SK-N-SH treated with all-trans-retinoic acid at 6 μM for 48 hours (cell line): ENCODE measurements around the gene ETV6.

Experiments used
- ATAC-seq: fragments of 200-7000 bp; cut with Tn5 transposase; 3 replicates; pipeline ENCODE4 v1.9.1; 2020; ENCODE audit warnings: mild to moderate bottlenecking, moderate library complexity
- ARNTL ChIP-seq: fragments of 450-650 bp; formaldehyde crosslinking; IDR thresholded peaks from 2 replicates; pipeline ENCODE4 v1.5.0; 2020; ENCODE audit warnings: low read depth, mild to moderate bottlenecking, moderate library complexity, borderline replicate concordance
- BACH2 ChIP-seq: fragments of 250-450 bp; sonication (Bioruptor Pico); IDR thresholded peaks from 2 replicates; pipeline ENCODE4 v1.9.0; 2021; ENCODE audit warnings: mild to moderate bottlenecking, borderline replicate concordance
- CREB5 ChIP-seq: fragments of 250-450 bp; sonication (Bioruptor Pico); IDR thresholded peaks from 2 replicates; pipeline ENCODE4 v1.5.1; 2020; ENCODE audit warnings: low read depth, mild to moderate bottlenecking, moderate library complexity
- CSDC2 ChIP-seq: fragments of 250-450 bp; sonication (Bioruptor Pico); IDR thresholded peaks from 2 replicates; pipeline ENCODE4 v1.5.0; 2020; ENCODE audit warnings: mild to moderate bottlenecking, moderate library complexity
- CSRNP3 ChIP-seq: fragments of 250-450 bp; sonication (Bioruptor Pico); IDR thresholded peaks from 2 replicates; pipeline ENCODE4 v1.5.1; 2021; ENCODE audit warnings: mild to moderate bottlenecking, moderate library complexity
- ESRRG ChIP-seq: fragments of 250-450 bp; sonication (Bioruptor Pico); IDR thresholded peaks from 2 replicates; pipeline ENCODE4 v1.6.1; 2021; ENCODE audit warnings: mild to moderate bottlenecking
- GLIS3 ChIP-seq: fragments of 250-450 bp; sonication (Bioruptor Pico); IDR thresholded peaks from 2 replicates; pipeline ENCODE4 v1.5.0; 2020; ENCODE audit warnings: mild to moderate bottlenecking, moderate library complexity
- ISL1 ChIP-seq: fragments of 250-450 bp; sonication (Bioruptor Pico); IDR thresholded peaks from 2 replicates; pipeline ENCODE4 v2.1.2; 2022; ENCODE audit warnings: mild to moderate bottlenecking, moderate library complexity
- OSR1 ChIP-seq: fragments of 250-450 bp; sonication (Bioruptor Pico); IDR thresholded peaks from 2 replicates; pipeline ENCODE4 v1.8.0; 2022; ENCODE audit warnings: moderate library complexity, mild to moderate bottlenecking, inconsistent platforms
- PATZ1 ChIP-seq: fragments of 250-450 bp; sonication (Bioruptor Pico); IDR thresholded peaks from 2 replicates; pipeline ENCODE4 v1.8.0; 2020; ENCODE audit warnings: mild to moderate bottlenecking, moderate library complexity, borderline replicate concordance
- PPARA ChIP-seq: fragments of 250-450 bp; sonication (Bioruptor Pico); IDR thresholded peaks from 2 replicates; pipeline ENCODE4 v1.5.0; 2020; ENCODE audit warnings: mild to moderate bottlenecking, borderline replicate concordance
- RARB ChIP-seq: fragments of 250-450 bp; sonication (Bioruptor Pico); IDR thresholded peaks from 2 replicates; pipeline ENCODE4 v1.8.0; 2021; ENCODE audit warnings: mild to moderate bottlenecking, moderate library complexity
- SNAI2 ChIP-seq: fragments of 250-450 bp; sonication (Bioruptor Pico); IDR thresholded peaks from 2 replicates; pipeline ENCODE4 v1.5.0; 2020; ENCODE audit warnings: mild to moderate bottlenecking, moderate library complexity
- TCF4 ChIP-seq: fragments of 250-450 bp; sonication (Bioruptor Pico); IDR thresholded peaks from 2 replicates; pipeline ENCODE4 v1.8.0; 2021; ENCODE audit warnings: mild to moderate bottlenecking, moderate library complexity, borderline replicate concordance
- TOX ChIP-seq: fragments of 250-450 bp; sonication (Bioruptor Pico); IDR thresholded peaks from 2 replicates; pipeline ENCODE4 v1.8.0; 2021; ENCODE audit warnings: mild to moderate bottlenecking, moderate library complexity, borderline replicate concordance
- ZC3H10 ChIP-seq: fragments of 250-450 bp; sonication (Bioruptor Pico); IDR thresholded peaks from 2 replicates; pipeline ENCODE4 v1.5.1; 2021; ENCODE audit warnings: mild to moderate bottlenecking, moderate library complexity
- ZFP3 ChIP-seq: fragments of 250-450 bp; sonication (Bioruptor Pico); IDR thresholded peaks from 2 replicates; pipeline ENCODE4 v1.5.0; 2020; ENCODE audit warnings: mild to moderate bottlenecking, moderate library complexity
- ZFP30 ChIP-seq: fragments of 450-650 bp; formaldehyde crosslinking; IDR thresholded peaks from 2 replicates; pipeline ENCODE4 v1.5.0; 2022; ENCODE audit warnings: mild to moderate bottlenecking, moderate library complexity
- ZNF70 ChIP-seq: fragments of 450-650 bp; formaldehyde crosslinking; IDR thresholded peaks from 2 replicates; pipeline ENCODE4 v1.5.0; 2020; ENCODE audit warnings: mild to moderate bottlenecking, moderate library complexity
- ZNF8 ChIP-seq: fragments of 450-650 bp; formaldehyde crosslinking; IDR thresholded peaks from 2 replicates; pipeline ENCODE4 v1.5.0; 2020; ENCODE audit warnings: mild to moderate bottlenecking, moderate library complexity
- TF ChIP-seq, protein P1 (sequence below): fragments of 250-450 bp; sonication (Bioruptor Pico); IDR thresholded peaks from 2 replicates; pipeline ENCODE4 v1.8.0; 2021; ENCODE audit warnings: low read depth, mild to moderate bottlenecking, moderate library complexity, borderline replicate concordance
- TF ChIP-seq, protein P2 (sequence below): fragments of 250-450 bp; sonication (Bioruptor Pico); IDR thresholded peaks from 2 replicates; pipeline ENCODE4 v1.5.0; 2020; ENCODE audit warnings: mild to moderate bottlenecking, moderate library complexity

ETV6 gene

GRCh38 chr12:11886339-11886738 is 236.9 kb downstream of the ETV6 start:
- ATAC-seq = no peak
- TF ChIP-seq ZFP30 (CRISPR knock-in tag) (no peak), BACH2 (no peak), TOX (CRISPR knock-in tag) (no peak), ISL1 (CRISPR knock-in tag) (no peak), SNAI2 (CRISPR knock-in tag) (no peak), PATZ1 (CRISPR knock-in tag) (no peak), ZFP3 (no peak), PPARA (CRISPR knock-in tag) (no peak), GLIS3 (CRISPR knock-in tag) (no peak), ZNF70 (CRISPR knock-in tag) (no peak), CSDC2 (no peak), ARNTL (CRISPR knock-in tag) (no peak), OSR1 (CRISPR knock-in tag) (no peak), ZNF8 (CRISPR knock-in tag) (no peak), ZC3H10 (no peak), RARB (CRISPR knock-in tag) (no peak), TCF4 (no peak), CREB5 (CRISPR knock-in tag) (no peak)
- TF ChIP-seq, protein P1, sequence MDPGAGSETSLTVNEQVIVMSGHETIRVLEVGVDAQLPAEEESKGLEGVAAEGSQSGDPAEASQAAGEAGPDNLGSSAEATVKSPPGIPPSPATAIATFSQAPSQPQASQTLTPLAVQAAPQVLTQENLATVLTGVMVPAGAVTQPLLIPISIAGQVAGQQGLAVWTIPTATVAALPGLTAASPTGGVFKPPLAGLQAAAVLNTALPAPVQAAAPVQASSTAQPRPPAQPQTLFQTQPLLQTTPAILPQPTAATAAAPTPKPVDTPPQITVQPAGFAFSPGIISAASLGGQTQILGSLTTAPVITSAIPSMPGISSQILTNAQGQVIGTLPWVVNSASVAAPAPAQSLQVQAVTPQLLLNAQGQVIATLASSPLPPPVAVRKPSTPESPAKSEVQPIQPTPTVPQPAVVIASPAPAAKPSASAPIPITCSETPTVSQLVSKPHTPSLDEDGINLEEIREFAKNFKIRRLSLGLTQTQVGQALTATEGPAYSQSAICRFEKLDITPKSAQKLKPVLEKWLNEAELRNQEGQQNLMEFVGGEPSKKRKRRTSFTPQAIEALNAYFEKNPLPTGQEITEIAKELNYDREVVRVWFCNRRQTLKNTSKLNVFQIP = no peak
- TF ChIP-seq, protein P2, sequence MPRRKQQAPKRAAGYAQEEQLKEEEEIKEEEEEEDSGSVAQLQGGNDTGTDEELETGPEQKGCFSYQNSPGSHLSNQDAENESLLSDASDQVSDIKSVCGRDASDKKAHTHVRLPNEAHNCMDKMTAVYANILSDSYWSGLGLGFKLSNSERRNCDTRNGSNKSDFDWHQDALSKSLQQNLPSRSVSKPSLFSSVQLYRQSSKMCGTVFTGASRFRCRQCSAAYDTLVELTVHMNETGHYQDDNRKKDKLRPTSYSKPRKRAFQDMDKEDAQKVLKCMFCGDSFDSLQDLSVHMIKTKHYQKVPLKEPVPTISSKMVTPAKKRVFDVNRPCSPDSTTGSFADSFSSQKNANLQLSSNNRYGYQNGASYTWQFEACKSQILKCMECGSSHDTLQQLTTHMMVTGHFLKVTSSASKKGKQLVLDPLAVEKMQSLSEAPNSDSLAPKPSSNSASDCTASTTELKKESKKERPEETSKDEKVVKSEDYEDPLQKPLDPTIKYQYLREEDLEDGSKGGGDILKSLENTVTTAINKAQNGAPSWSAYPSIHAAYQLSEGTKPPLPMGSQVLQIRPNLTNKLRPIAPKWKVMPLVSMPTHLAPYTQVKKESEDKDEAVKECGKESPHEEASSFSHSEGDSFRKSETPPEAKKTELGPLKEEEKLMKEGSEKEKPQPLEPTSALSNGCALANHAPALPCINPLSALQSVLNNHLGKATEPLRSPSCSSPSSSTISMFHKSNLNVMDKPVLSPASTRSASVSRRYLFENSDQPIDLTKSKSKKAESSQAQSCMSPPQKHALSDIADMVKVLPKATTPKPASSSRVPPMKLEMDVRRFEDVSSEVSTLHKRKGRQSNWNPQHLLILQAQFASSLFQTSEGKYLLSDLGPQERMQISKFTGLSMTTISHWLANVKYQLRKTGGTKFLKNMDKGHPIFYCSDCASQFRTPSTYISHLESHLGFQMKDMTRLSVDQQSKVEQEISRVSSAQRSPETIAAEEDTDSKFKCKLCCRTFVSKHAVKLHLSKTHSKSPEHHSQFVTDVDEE (CRISPR knock-in tag) = no peak

DNA sequence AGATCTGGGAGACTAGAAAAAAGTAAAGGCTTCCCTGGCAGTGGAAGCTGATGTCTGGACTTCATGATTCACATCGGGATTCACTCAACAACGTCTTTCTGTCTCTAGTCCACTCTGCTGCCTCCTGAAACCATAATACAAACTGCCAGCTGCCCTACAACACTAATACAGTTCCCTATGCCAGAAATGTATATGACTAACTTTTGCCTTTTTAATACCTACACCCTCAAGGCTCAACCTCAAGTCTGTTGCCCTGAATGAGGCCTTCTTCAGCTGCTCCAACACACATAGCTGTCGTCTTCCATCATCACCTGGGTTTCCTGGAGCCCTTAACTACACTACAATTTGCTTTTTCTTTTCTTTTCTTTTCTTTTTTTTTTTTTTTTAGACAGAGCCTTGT is 238.6 kb downstream of the ETV6 start:
- TF ChIP-seq ESRRG (CRISPR knock-in tag) = no peak
- no peak for TF ChIP-seq ZFP3
- no peak for TF ChIP-seq ZNF8 (CRISPR knock-in tag)
- no peak for TF ChIP-seq ZNF70 (CRISPR knock-in tag)
- no peak for TF ChIP-seq TCF4
- ATAC-seq = no peak

- ATAC-seq = no peak
- TF ChIP-seq SNAI2 (CRISPR knock-in tag) = no peak
- no peak for TF ChIP-seq PPARA (CRISPR knock-in tag)
- TF ChIP-seq ZC3H10 = no peak
- TF ChIP-seq OSR1 (CRISPR knock-in tag) = no peak
- no peak for TF ChIP-seq GLIS3 (CRISPR knock-in tag)
- no peak for TF ChIP-seq CSRNP3 (CRISPR knock-in tag)
- TF ChIP-seq CSDC2 = no peak
- TF ChIP-seq, protein P1 = no peak
- TF ChIP-seq, protein P2 (CRISPR knock-in tag) = no peak
- TF ChIP-seq TCF4 = no peak
- TF ChIP-seq CREB5 (CRISPR knock-in tag) = no peak
- TF ChIP-seq ARNTL (CRISPR knock-in tag) = no peak
Measured at GRCh38 chr12:11891346-11891745, 241.9 kb downstream of the ETV6 start.
